ENCODE results near the gene PLEKHA8.

PLEKHA8 gene

DNA sequence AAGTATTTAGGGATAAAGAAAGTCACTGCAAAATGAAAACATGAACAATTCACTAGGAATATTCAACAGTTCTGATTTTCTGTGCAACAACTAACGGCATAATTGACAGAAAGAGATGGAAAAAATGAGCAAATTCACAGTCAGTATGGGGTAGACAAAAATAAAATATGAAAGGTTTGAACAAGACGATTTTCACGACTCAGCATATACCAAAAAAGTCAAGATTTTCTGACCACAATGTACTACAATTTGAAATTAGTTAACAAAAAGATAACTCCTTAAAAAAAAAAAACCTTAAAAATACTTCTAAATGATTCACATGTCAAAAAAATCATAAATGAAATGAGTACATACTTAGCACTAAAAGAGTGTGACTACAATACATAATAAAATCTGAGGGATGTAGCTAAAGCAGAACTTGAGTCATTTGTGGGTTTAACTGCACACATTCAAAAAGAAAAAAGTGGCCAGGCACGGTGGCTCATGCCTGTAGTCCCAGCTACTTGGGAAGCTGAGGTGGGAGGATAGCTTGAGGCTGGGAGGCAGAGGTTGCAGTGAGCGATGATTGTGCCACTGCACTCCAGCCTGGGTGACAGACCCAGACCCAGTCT is 84.0 kb downstream of the PLEKHA8 start:
- no peak for DNase-seq (ENCODE audit: low spot score)

- DNase-seq (ENCODE audit: low spot score) = no peak
These were observed 84.9 kb downstream of the PLEKHA8 start for GRCh38 chr7:30113144-30113543.

GRCh38 chr7:30114536-30115238 is 86.5 kb downstream of the PLEKHA8 start:
- no peak for DNase-seq (ENCODE audit: low spot score)

DNA sequence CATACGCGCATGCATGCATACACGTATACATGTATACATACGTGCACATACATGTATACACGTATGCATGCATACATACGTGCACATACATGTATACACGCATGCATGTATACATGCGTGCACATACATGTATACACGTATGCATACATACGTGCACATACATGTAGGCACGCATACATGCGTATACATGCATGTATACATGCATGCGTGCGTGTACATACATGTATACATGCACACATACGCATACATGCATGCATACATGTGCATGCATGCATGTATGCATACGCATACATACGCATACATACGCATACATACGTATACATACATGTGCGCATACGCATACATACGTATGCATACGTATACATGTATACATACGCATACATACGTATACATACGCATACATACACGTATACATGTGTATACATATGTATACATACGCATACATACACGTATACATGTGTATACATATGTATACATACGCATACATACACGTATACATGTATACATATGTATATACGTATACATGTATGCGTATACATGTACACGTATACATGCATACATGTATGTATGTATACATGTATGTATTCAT is 87.6 kb downstream of the PLEKHA8 start:
- no peak for DNase-seq (ENCODE audit: low spot score)

GRCh38 chr7:30116771-30117170 is 88.6 kb downstream of the PLEKHA8 start:
- DNase-seq (ENCODE audit: low spot score) = peak; percentile 74

DNA sequence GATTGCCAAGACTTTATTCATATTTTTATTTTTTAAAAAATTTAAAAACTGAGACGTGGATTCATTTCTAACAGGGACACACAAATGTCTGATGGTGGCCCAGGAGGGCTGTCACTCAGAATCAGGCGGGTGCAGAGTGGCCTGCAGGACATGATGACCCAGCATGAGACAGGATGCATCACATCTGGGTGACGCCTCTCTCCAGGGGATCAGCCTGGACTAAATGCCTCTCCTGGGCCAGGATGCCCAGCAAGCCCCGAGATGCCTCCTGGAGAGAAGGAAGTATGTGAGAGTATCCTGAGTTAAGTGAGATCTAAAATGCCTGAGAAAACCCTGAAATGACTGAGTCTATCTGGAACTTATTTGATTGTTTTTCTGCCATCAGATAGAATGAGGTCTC is 89.7 kb downstream of the PLEKHA8 start:
- peak; percentile 30 for DNase-seq (ENCODE audit: low spot score)

DNA sequence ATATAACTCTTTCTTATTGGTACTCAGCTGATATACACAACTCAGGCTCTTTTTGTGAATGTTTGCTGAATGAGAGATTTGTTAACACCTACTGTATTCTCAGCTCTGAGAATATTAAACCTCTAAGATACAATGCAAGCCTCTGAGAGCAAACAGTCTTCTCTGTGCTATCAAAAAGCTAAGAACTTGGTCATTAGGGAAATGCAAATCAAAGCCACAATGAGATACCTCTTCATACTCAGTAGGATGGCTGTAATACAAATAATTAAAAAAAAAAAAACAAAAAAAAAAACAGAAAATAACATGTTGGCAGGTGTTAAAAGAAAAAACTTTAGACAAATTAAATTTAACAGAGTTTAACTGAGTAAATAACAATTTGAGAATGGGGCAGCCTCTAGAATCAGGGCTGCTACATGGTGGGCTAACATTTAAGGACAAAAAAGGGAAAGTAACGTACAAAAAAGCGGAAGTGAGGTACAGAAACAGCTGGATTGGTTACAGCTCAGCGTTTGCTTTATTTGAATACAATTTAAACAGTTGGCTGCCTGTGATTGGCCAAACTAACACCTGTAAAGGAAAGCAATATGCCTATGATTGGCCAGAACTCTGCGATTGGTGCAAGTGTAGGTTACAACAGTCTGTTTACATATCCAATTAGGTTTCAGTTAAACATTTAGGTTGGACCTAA is 91.8 kb downstream of the PLEKHA8 start:
- DNase-seq (ENCODE audit: low spot score) = no peak

DNA sequence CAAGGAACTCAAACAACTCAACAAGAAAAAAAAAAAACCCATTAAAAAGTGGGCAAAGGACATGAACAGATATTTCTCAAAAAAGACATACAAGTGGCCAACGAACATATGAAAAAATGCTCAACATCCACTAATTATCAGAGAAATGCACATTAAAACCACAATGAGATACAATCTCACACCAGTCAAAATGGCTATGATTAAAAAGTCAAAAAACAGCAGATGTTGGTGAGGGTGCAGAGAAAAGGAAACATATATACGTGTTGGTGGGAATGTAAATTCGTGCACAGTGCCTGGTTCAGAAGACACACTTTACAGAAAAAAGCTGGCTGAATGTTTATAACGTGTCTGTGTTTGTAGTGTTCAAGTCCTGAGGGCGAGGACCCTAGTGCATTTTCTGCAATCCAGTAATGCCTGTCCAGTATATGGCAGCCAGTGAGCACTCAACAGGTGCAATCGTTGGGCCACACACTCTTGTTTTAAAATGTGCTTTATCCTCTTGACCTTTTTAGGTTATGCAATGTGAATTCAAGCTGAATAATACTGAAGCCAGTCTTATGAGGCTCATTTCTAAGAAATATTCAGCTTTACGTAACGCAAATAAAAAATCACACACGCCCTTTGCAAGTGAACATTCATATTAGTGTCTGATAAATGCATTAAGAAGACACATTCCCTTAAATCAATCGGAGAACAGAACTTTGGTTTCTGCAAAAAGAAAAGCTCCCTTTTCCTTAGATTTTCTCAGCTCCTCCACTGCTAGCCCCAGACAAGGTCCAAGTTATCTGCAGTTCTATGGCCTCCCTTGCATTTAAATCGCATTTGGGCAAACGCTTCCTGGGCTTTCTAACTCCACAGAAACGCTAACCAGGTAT is 105.8 kb downstream of the PLEKHA8 start:
- no peak for DNase-seq (ENCODE audit: low spot score)

GRCh38 chr7:30134611-30135300 is 106.5 kb downstream of the PLEKHA8 start, which contains the start of gene MTURN:
Gene MTURN, plus strand, starts transcription at chr7:30134986. Its CDS starts 151 bp downstream, at chr7:30135137.
- peak; percentile 98 for DNase-seq (ENCODE audit: low spot score)

GRCh38 chr7:30135301-30136116 is 107.3 kb downstream of the PLEKHA8 start:
- peak; percentile 87 for DNase-seq (ENCODE audit: low spot score)

- DNase-seq (ENCODE audit: low spot score) = no peak
These were observed 108.0 kb downstream of the PLEKHA8 start for GRCh38 chr7:30136117-30136731.

DNA sequence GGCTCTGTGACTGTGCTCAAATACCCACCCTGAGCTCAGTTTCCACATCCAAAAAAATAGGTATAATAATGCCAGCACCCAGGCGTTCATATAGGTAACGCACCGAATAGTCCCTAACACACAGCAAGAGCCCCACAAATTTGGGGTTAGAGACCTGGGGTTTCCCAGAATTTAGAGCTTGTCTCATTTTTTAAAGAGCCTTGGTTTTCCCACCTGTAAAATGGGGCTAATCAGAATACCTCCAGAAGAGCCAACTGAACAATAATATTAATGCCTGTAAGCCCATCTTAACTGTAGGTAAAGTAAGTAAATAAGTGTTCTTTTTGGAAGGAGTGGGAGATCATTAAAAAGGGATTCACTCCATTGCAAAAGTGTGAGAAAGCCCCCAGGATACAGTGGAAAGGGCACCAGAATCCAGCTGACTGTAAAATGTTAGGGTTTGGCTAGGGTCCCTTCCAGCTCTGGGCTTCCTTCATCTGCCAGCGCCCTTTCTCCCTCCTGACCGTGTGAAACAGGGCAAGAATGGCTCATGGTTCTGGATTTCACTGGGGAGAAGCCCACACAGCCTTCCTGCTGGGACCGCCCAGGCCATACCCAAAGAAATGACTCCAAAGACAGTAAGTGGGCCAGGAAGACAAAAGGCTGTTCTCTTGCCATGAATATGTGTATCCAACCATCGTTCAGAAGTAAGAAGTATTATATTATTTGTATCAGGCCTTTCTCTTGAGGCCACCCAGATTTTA is 108.7 kb downstream of the PLEKHA8 start:
- DNase-seq (ENCODE audit: low spot score) = no peak

DNA sequence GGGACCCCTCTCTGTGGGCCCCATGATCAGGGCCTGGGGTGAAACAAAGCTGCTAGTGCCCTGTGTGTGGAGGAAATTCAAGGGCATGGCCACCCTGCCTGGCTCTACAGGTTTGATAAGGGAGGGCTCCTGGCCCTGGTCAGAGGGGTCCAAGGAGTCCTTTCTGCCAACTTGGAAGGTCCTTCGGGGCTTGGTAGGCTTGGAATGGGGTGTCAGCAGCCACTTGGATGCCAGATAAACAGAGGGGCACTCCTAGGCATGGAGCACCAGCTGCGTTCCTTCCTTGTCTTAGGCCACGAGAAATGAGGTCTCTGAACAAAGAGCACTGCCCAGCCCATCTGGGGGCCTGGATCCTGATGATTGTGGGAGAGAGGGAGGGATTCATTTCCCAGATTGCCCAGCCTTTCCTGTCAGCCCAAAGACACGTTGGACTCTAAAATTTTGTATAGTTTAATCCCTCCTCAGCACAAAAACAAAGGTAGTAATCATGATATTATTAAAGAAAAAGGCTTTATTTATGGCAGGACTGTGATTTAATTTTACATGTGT is 111.7 kb downstream of the PLEKHA8 start:
- no peak for DNase-seq (ENCODE audit: low spot score)

DNA sequence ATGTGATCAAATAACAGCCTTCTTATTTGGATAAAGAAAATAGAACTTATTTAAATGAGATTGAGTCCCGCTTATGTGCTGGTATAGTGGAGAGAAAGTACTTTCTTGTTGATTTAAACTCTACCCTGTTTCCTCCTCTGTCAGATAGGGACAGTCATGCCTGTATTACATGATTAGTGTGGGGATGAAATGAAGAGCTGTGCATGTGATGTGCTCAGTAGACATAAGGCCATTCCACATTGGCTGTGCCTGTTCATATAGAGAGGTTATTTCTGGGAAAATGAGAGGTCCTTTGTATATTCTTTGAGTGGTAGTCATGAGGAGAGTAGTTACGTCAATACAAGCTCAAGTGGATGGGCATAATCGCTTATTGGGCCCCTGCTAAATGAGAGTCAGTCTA is 112.2 kb downstream of the PLEKHA8 start:
- no peak for DNase-seq (ENCODE audit: low spot score)

- peak; percentile 84 for DNase-seq (ENCODE audit: low spot score)
These were observed 114.5 kb downstream of the PLEKHA8 start for GRCh38 chr7:30142710-30143109.

- DNase-seq (ENCODE audit: low spot score) = no peak
These were observed 115.6 kb downstream of the PLEKHA8 start for GRCh38 chr7:30143748-30144251.

- no peak for DNase-seq (ENCODE audit: low spot score)
These were observed 116.6 kb downstream of the PLEKHA8 start for GRCh38 chr7:30144657-30145306.

- DNase-seq (ENCODE audit: low spot score) = no peak
These were observed 117.3 kb downstream of the PLEKHA8 start for GRCh38 chr7:30145426-30145970.
